GM10266 (cell line): ENCODE data around the gene CDC42BPG.

Source experiments
- DNase-seq: peaks from one replicate; pipeline ENCODE4 v3.0.0; 2012; ENCODE audit errors: extremely low spot score
- CTCF ChIP-seq: IDR thresholded peaks from 2 replicates; pipeline ENCODE4 v1.5.1; 2012; ENCODE audit warnings: mild to moderate bottlenecking, low read depth; ENCODE audit not compliant: control insufficient read depth, insufficient read depth; ENCODE audit errors: missing control alignments

CDC42BPG gene

GRCh38 chr11:64878494-64879243, 34.2 kb upstream of the CDC42BPG start, which contains the start of gene EHD1:
Gene EHD1, minus strand, starts transcription at chr11:64878621. Its CDS starts 157 bp downstream, at chr11:64878464.
- peak; percentile 99 for DNase-seq
- peak; percentile 88 for TF ChIP-seq CTCF

GRCh38 chr11:64878223-64878493, 33.7 kb upstream of the CDC42BPG start:
- no peak for TF ChIP-seq CTCF
- no peak for DNase-seq

GRCh38 chr11:64877390-64878222, 33.2 kb upstream of the CDC42BPG start:
- peak; percentile 73 for DNase-seq
- no peak for TF ChIP-seq CTCF

- no peak for DNase-seq
- TF ChIP-seq CTCF = no peak
Measured at GRCh38 chr11:64876835-64877341, 32.4 kb upstream of the CDC42BPG start.

- no peak for TF ChIP-seq CTCF
- no peak for DNase-seq
Measured at GRCh38 chr11:64876229-64876750, 31.8 kb upstream of the CDC42BPG start.

- no peak for DNase-seq
- no peak for TF ChIP-seq CTCF
Measured at GRCh38 chr11:64875369-64876228, 31.1 kb upstream of the CDC42BPG start.
